ENCODE measurements around the gene AURKAIP1. TPM values are rescaled to one million over a fixed set of nuclear protein-coding genes. Genes with fewer than 3 reads are reported as not detected.
A peak's percentile ranks its signal among the peaks of the same experiment; 100 is the strongest.

AURKAIP1 gene
- total and polyA plus RNA-seq, 9 of the 15 experiments (the other 6 are each of a cell fraction or from before 2014, with no cell fraction given), result 7.8 to 478 (median 92.0) TPM

DNA sequence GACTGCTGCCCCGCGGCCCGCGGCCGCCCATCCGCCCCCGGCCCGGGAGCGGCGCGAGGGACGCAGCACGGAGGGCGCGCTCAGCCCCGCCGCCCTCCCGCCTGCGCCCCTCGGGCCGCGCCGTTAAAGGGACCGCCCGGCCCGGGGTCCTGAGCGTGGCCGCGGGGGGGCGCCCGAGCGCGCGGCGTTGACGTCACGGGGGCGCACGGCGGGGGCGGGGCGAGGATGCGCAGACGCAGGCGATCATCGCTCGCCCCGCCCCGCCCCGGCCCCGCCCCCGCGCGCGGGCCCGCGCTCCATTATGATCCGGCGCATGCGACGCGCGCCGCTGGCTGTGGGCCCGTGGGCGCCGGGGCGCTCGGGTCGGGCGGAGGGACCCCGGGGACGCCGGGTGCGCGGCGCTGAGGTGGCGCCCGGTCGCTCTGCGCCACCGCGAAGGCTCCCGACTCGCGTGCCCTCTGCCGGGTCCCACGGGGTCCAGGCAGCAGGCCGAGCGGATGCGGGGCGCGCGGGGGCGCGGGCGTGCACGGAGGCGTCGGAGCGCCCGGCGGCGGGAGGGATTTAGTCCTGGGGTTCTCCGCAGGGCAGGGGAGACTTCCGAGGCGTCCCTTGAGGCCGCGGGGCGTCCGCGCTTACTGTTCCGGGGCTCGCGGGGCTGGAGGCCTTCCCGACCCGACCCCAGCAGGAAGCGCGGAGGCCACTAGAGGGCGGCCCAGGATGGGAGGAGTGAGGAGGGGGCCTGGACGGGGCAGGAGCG is 25.6 kb downstream of the AURKAIP1 start, which contains the start of gene DVL1 (continued):
- TF ChIP-seq FOXK2 (conservative IDR thresholded peaks at IDR 0.05 in 1 of 2, IDR thresholded peaks at IDR 0.05 in 1 of 2; ENCODE audit: low read depth in 2 of 2) (no peak), ZNF23 (CRISPR knock-in tag; IDR thresholded peaks at IDR 0.05) (no peak), SAFB2 (IDR thresholded peaks at IDR 0.05; ENCODE audit: borderline replicate concordance, low read depth, low read length, severe bottlenecking) (no peak), MAZ (CRISPR knock-in tag; conservative IDR thresholded peaks at IDR 0.05 in 1 of 2, IDR thresholded peaks at IDR 0.05 in 1 of 2) (peak; percentile 79 to 93), BRD9 (IDR thresholded peaks at IDR 0.05; ENCODE audit: low read depth, partially characterized antibody) (no peak), MEIS2 (IDR thresholded peaks at IDR 0.05; ENCODE audit: partially characterized antibody) (no peak), ZNF76 (CRISPR knock-in tag; IDR thresholded peaks at IDR 0.05; ENCODE audit: borderline replicate concordance) (peak; percentile 68; the same call in 1 of the 2 replicates), ZNF766 (CRISPR knock-in tag; conservative IDR thresholded peaks at IDR 0.05) (peak; percentile 63; the same call in 1 of the 2 replicates), TEAD1 (CRISPR knock-in tag; IDR thresholded peaks at IDR 0.05) (peak in 1 of 2 experiments; percentile 44; a peak in 1 of 4 replicates), MTA3 (IDR thresholded peaks at IDR 0.05; ENCODE audit: borderline replicate concordance) (peak; percentile 76; the same call in 1 of the 2 replicates), RBBP5 (IDR thresholded peaks at IDR 0.05; ENCODE audit: borderline replicate concordance, insufficient read depth, low read length, poor library complexity, severe bottlenecking) (peak; percentile 71), CEBPG (CRISPR knock-in tag; IDR thresholded peaks at IDR 0.05) (no peak), CEBPG (tag; conservative IDR thresholded peaks at IDR 0.05 in 1 of 2, IDR thresholded peaks at IDR 0.05 in 1 of 2) (no peak), ZEB2 (IDR thresholded peaks at IDR 0.05) (no peak), MCM2 (IDR thresholded peaks at IDR 0.05; ENCODE audit: low read depth) (no peak), SIN3B (IDR thresholded peaks at IDR 0.05; ENCODE audit: low read depth) (peak; percentile 86), EP400 (IDR thresholded peaks at IDR 0.05) (peak; percentile 45; the same call in 1 of the 2 replicates)
- TF ChIP-seq, protein P1, sequence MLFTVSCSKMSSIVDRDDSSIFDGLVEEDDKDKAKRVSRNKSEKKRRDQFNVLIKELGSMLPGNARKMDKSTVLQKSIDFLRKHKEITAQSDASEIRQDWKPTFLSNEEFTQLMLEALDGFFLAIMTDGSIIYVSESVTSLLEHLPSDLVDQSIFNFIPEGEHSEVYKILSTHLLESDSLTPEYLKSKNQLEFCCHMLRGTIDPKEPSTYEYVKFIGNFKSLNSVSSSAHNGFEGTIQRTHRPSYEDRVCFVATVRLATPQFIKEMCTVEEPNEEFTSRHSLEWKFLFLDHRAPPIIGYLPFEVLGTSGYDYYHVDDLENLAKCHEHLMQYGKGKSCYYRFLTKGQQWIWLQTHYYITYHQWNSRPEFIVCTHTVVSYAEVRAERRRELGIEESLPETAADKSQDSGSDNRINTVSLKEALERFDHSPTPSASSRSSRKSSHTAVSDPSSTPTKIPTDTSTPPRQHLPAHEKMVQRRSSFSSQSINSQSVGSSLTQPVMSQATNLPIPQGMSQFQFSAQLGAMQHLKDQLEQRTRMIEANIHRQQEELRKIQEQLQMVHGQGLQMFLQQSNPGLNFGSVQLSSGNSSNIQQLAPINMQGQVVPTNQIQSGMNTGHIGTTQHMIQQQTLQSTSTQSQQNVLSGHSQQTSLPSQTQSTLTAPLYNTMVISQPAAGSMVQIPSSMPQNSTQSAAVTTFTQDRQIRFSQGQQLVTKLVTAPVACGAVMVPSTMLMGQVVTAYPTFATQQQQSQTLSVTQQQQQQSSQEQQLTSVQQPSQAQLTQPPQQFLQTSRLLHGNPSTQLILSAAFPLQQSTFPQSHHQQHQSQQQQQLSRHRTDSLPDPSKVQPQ (CRISPR knock-in tag; IDR thresholded peaks at IDR 0.05; ENCODE audit: borderline replicate concordance), result no peak

All from K562 (cell line).